ENCODE results near the gene CHRM3.
"Not testable (repeated sequence)": the region's sequence is repeated elsewhere in the genome, so short reads cannot be mapped to it uniquely, and the experiment has no call there.

CHRM3 gene

GRCh38 chr1:239386453-239387303 is at the start of gene CHRM3:
Gene CHRM3, plus strand, starts transcription at chr1:239386568. Its CDS starts 520,884 bp downstream, at chr1:239907452.
- in situ Hi-C loops (cut with MboI; ENCODE audit: low sequenced_read_pairs), result no loop called here

- in situ Hi-C loops (cut with MboI; ENCODE audit: low sequenced_read_pairs), result no loop called here
Measured at GRCh38 chr1:239337799-239338430, 48.5 kb upstream of the CHRM3 start.

- in situ Hi-C loops (cut with MboI; ENCODE audit: low sequenced_read_pairs), result no loop called here
Measured at GRCh38 chr1:239347776-239348175, 38.6 kb upstream of the CHRM3 start.

GRCh38 chr1:239348635-239349353 is 37.6 kb upstream of the CHRM3 start:
- in situ Hi-C loops (cut with MboI; ENCODE audit: low sequenced_read_pairs), result no loop called here

- in situ Hi-C loops (cut with MboI; ENCODE audit: low sequenced_read_pairs), result no loop called here
Measured at GRCh38 chr1:239349699-239350098, 36.7 kb upstream of the CHRM3 start.

GRCh38 chr1:239353536-239353935 is 32.8 kb upstream of the CHRM3 start:
- in situ Hi-C loops (cut with MboI; ENCODE audit: low sequenced_read_pairs), result no loop called here

GRCh38 chr1:239354231-239354630 is 32.1 kb upstream of the CHRM3 start:
- in situ Hi-C loops (cut with MboI; ENCODE audit: low sequenced_read_pairs), result no loop called here

GRCh38 chr1:239357867-239358266 is 28.5 kb upstream of the CHRM3 start:
- in situ Hi-C loops (cut with MboI; ENCODE audit: low sequenced_read_pairs), result no loop called here

GRCh38 chr1:239361403-239361802 is 25.0 kb upstream of the CHRM3 start:
- in situ Hi-C loops (cut with MboI; ENCODE audit: low sequenced_read_pairs), result no loop called here

GRCh38 chr1:239363930-239364329 is 22.4 kb upstream of the CHRM3 start:
- in situ Hi-C loops (cut with MboI; ENCODE audit: low sequenced_read_pairs), result no loop called here

GRCh38 chr1:239367196-239367810 is 19.1 kb upstream of the CHRM3 start:
- in situ Hi-C loops (cut with MboI; ENCODE audit: low sequenced_read_pairs), result no loop called here

- in situ Hi-C loops (cut with MboI; ENCODE audit: low sequenced_read_pairs), result no loop called here
Measured at GRCh38 chr1:239368436-239369109, 17.8 kb upstream of the CHRM3 start.

GRCh38 chr1:239370869-239371268 is 15.5 kb upstream of the CHRM3 start:
- in situ Hi-C loops (cut with MboI; ENCODE audit: low sequenced_read_pairs), result not testable (repeated sequence)

- in situ Hi-C loops (cut with MboI; ENCODE audit: low sequenced_read_pairs), result no loop called here
Measured at GRCh38 chr1:239382666-239383065, 3.7 kb upstream of the CHRM3 start.

- in situ Hi-C loops (cut with MboI; ENCODE audit: low sequenced_read_pairs), result no loop called here
Measured at GRCh38 chr1:239383714-239384113, 2.7 kb upstream of the CHRM3 start.

GRCh38 chr1:239387304-239388158 is 1.2 kb downstream of the CHRM3 start:
- in situ Hi-C loops (cut with MboI; ENCODE audit: low sequenced_read_pairs), result no loop called here

GRCh38 chr1:239388159-239388485 is 1.8 kb downstream of the CHRM3 start:
- in situ Hi-C loops (cut with MboI; ENCODE audit: low sequenced_read_pairs), result no loop called here

- in situ Hi-C loops (cut with MboI; ENCODE audit: low sequenced_read_pairs), result no loop called here
Measured at GRCh38 chr1:239388578-239388977, 2.2 kb downstream of the CHRM3 start.

GRCh38 chr1:239389703-239390102 is 3.3 kb downstream of the CHRM3 start:
- in situ Hi-C loops (cut with MboI; ENCODE audit: low sequenced_read_pairs), result no loop called here

- in situ Hi-C loops (cut with MboI; ENCODE audit: low sequenced_read_pairs), result no loop called here
Measured at GRCh38 chr1:239392271-239392670, 5.9 kb downstream of the CHRM3 start.

Data from hTERT RPE-1 (cell line).